GM21360 (cell line): ENCODE data around the gene ZFX.

Source experiments
- ATAC-seq: cut with Tn5 transposase; IDR thresholded peaks from one replicate; pipeline ENCODE4 v1.9.1; 2021; ENCODE audit warnings: mild to moderate bottlenecking, moderate library complexity; ENCODE audit not compliant: unreplicated experiment

Gene ZFX

DNA sequence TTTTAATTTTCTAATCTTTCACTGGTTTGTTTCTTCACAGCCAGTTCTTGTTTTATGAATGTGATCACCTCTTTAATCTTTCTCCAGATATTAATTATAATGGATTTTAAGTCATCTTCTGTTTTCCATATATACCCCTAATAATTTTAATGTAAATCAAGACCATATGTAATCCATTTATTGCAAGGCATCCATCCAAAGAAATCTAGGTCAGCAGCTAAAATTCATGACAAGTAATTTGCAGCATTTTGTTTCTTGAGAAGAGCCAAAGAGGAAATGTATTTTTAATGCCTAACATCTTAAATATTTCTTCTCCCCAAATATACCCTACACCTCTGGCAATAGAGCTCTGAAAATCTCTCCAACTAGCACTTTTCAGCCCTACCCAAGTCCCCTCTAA lies 83.3 kb downstream of the ZFX start:
- no peak for ATAC-seq

DNA sequence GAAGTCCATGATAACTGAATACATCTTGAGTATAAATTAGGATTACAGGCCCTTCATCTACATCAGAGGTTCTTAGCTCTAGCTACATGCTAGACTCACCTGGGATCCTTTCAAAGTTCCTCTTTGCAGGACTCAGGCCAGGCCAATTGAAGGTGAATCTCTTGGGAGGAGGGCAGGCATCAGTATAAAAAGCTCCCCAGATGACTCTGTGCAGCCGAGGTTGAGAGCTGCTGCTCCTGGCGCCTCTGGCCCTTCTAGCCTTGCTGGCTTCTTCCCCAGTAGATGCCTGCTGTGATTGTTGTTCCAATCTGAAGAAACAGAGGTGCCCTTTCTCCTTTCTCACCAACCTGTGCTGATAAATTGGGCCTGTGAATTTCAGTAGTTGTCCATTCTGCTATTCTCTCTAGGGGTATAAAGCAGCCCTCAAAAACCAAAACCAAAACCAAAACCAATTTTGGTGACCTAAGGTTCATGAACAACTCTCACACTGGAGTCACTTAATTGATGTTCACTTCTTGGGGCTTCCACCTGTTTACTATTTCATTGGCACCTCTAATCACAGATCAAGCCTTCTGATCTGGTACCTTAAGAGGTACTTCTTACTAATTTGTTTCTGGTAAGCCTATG lies 85.7 kb downstream of the ZFX start:
- ATAC-seq, result no peak

- no peak for ATAC-seq
Observed at GRCh38 chrX:24241822-24242648, 92.5 kb downstream of the ZFX start.

- ATAC-seq, result peak; percentile 87
Observed at GRCh38 chrX:24242649-24243175, 93.2 kb downstream of the ZFX start.

DNA sequence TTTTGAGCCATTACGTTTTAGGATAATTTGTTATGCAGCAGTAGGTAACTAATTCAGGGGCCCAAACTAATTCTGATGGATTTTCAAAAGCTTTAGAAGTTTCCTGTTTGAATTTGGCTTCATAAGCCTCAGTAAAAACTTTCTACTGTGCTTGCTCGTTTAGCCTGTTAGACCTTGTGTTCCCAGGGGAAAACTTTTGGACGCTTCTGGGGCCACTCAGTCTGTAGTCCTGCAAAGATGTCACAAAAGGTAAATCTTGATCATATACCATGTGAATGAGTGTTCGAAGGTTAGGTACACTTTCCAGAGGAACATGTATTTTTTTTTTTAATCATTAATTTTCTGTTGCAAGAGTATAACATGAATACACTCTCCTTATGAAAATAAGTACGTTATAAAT lies 93.7 kb downstream of the ZFX start:
- ATAC-seq, result peak; percentile 21

DNA sequence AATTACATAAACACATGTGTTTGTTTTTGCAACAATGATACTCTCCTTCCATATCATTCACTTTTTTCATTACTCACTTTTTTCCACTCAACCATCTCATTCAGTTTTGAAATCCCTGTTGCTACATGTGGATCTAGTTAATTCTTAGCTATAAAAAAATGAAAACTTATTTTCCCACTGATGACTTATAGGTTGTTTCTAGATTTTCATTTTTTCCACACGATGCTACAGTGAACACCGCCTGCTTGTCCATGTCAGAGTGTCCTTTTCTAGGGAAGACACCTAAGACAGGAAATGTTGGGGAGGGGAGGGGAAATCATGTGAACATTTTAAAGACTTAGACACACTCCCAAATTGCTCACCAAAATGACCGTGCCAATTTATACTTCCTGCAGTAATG lies 94.2 kb downstream of the ZFX start:
- no peak for ATAC-seq

DNA sequence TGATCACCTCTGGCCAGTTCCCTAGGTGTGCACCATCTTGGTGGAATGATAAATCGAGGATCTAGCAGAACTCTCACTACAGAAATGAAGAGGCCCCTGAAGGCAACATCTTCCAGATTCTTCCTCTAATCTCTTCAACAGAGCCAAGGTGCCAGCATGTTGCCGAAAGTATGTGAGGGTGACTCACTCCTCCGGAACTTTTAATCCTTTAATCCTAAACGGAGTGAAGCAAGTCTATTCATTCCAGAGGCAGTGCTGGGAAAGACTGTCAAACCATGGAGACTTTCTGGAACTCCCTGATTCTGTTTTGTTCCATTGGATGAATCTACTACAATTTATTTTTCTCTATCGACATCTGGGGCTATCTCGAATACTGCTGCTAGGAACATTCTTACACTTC lies 95.7 kb downstream of the ZFX start:
- ATAC-seq, result no peak

DNA sequence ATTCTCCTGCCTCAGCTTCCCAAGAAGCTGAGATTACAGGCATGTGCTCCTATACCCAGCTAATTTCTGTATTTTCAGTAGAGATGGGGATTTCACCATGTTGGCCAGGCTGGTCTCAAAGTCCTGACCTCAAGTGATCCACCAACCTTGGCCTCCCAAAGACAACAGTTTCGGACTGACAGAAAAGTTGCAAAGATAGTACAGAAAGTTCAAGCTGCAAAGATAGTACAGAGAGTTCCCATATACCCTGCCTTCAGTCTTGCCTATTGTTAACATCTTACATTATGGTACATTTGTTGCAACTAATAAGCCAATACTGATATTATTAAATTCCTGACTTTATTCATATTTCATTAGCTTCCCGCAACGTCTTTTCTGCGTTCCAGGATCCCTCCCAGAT lies 98.5 kb downstream of the ZFX start:
- ATAC-seq, result no peak

DNA sequence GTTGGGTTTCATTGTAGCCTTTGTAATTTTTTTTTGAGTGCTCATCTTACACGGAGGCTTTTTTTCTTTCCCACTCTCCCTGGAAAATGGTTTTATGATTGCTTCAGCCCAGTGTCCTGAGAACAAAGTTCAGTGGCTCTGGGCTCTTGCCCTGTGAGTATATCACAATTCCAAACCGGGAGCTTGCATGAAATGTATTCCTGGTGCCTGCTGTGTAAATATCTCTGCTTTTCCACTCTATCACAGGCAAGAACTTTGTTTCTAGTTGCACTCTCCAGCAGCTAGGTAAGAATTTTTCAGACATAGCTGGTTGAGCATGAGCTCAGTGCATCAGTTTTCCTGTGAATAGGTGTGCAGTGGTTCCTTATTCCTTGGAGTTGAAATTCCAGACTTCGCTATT lies 103.5 kb downstream of the ZFX start:
- no peak for ATAC-seq

DNA sequence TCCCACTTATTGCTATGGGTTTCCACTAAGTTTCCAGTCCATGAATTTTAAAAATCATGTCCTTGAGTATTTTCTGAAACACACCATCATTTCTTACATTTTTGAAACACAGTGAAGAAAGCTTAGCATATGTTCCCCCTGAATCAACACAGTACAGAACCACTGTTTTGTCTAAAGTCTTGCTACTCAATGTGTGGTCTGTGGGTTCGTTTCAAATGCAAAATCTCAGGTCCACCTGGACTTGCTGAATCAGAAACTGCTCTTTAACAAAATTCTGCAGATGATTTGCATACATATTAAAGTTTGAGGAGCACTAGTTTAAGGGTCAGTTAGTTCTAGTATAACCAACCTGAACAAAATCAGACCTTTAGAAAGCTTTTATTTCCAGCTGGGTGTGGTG lies 103.9 kb downstream of the ZFX start:
- no peak for ATAC-seq

DNA sequence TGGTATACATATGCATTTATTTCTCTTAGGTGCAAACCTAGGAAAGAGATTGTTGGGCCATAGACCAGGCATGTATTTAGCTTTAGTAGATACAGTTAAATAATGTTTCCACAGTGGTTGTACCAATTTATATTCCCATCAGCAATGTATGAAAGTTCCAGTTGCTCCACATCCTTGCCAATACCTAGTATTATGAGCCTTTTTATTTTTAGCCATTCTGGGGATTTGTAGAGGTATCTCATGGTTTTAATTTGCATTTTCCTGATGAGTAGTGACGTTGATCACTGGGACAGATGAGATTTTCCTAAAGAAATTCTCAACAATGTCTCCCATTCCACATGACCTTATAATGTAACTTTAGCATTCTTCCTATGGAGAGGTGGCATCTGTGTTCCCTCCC lies 107.5 kb downstream of the ZFX start:
- no peak for ATAC-seq

- no peak for ATAC-seq
Observed at GRCh38 chrX:24259544-24260240, 110.2 kb downstream of the ZFX start.

GRCh38 chrX:24260842-24261550 lies 111.5 kb downstream of the ZFX start:
- no peak for ATAC-seq

GRCh38 chrX:24262309-24262708 lies 112.8 kb downstream of the ZFX start:
- ATAC-seq, result no peak

DNA sequence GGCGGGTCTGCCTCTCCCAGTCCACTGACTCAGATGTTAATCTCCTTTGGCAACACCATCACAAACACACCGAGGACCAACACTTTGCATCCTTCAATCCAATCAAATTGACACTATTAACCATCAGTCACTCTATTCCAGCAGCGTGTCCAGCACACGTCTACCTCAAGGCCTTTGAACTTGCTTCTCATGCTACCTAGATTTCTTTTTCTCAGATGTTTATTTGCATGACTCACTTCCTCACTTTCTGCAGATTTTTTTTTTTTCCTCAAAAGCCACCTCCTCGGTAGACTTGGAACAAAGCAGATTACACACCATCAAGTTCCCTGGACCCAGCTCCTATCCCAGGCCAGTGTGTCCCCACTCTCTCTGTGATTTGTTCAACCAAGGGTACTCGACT lies 114.9 kb downstream of the ZFX start:
- no peak for ATAC-seq
